GM12878 (cell line): ENCODE measurements around the gene SCN5A. TPM values are rescaled to one million over a fixed set of nuclear protein-coding genes. Genes with fewer than 3 reads are reported as not detected.

Experiments used
- ATAC-seq: fragments of 200-7000 bp; cut with Tn5 transposase; 3 replicates; pipeline ENCODE4 v1.9.1; 2020; ENCODE audit warnings: mild to moderate bottlenecking, moderate library complexity
- BruUV-seq: library from RNA; stranded (reverse); fragments of 400-500 nt; replicated peaks from 2 replicates; lab custom pipeline; 2021; lab: Mats Ljungman, UMichigan
- CTCF ChIA-PET: fragments of 300-600 bp; sonication (Branson Sonifier 250); formaldehyde crosslinking; extraction: SDS; loops from one replicate; lab custom pipeline; 2021; ENCODE audit warnings: inconsistent platforms; lab: Yijun Ruan, JAX
- POLR2A ChIA-PET: fragments of 350-600 bp; formaldehyde crosslinking; extraction: SDS; loops from one replicate; lab custom pipeline; 2021; ENCODE audit warnings: inconsistent platforms; lab: Charles Lee
- RAD21 ChIA-PET: fragments of 300-600 bp; sonication (Branson Sonifier 250); formaldehyde crosslinking; loops from one replicate; lab custom pipeline; 2023; ENCODE audit warnings: antibody characterized with exemption; ENCODE audit not compliant: unreplicated experiment; lab: Charles Lee
- SMC1A ChIA-PET: fragments of 300-600 bp; sonication (Branson Sonifier 250); formaldehyde crosslinking; loops from one replicate; lab custom pipeline; 2023; ENCODE audit not compliant: unreplicated experiment, uncharacterized antibody; lab: Charles Lee
- DNase-seq: peaks from one replicate; pipeline ENCODE4 v3.0.0-alpha.2; 2011; ENCODE audit warnings: low read depth, low spot score
- FAIRE-seq: peaks from 3 replicates; lab custom pipeline; 2011; peaks lifted over from hg19 to GRCh38; lab: Jason Lieb, UNC
- H2AFZ ChIP-seq: 2 replicates; pipeline ENCODE4 v1.6.0; 2011; ENCODE audit warnings: low read depth, low read length, control low read depth; ENCODE audit not compliant: control insufficient read depth
- H3K27ac ChIP-seq: 2 replicates; pipeline ENCODE4 v1.5.1; 2011; ENCODE audit warnings: control low read depth; ENCODE audit not compliant: control insufficient read depth, insufficient read depth
- H3K27me3 ChIP-seq, 2 experiments: replicated peaks in 1 of 2; 2 replicates each; pipeline versions ENCODE4 v1.6.0 to v1.6.1; 2011; ENCODE audit warnings: low read length in 1 of 2; ENCODE audit not compliant: control insufficient read depth in 2 of 2, insufficient read depth in 2 of 2
- H3K36me3 ChIP-seq, 2 experiments: 2 replicates each; pipeline ENCODE4 v1.5.1; 2011; ENCODE audit warnings: low read length in 1 of 2; ENCODE audit not compliant: control insufficient read depth in 2 of 2, insufficient read depth in 2 of 2
- H3K4me1 ChIP-seq: 2 replicates; pipeline ENCODE4 v1.6.1; 2011; ENCODE audit warnings: mild to moderate bottlenecking, low read length, moderate library complexity, mixed read lengths; ENCODE audit not compliant: control insufficient read depth, insufficient read depth
- H3K4me2 ChIP-seq: 2 replicates; pipeline ENCODE4 v1.6.0; 2011; ENCODE audit warnings: control low read depth; ENCODE audit not compliant: control insufficient read depth, insufficient read depth
- H3K4me3 ChIP-seq: fragments of 200-600 bp; sonication (generic); 2 replicates; pipeline ENCODE4 v1.5.1; 2016
- H3K79me2 ChIP-seq: 2 replicates; pipeline ENCODE4 v1.6.0; 2011; ENCODE audit warnings: low read length; ENCODE audit not compliant: control insufficient read depth, insufficient read depth
- H3K9ac ChIP-seq: 2 replicates; pipeline ENCODE4 v1.8.0; 2011; ENCODE audit warnings: low read length, control low read depth, mixed read lengths; ENCODE audit not compliant: control insufficient read depth, insufficient read depth
- H3K9me3 ChIP-seq: replicated peaks from 3 replicates; pipeline ENCODE4 v1.5.1; 2011; ENCODE audit warnings: mild to moderate bottlenecking, low read length; ENCODE audit not compliant: control insufficient read depth, insufficient read depth
- H4K20me1 ChIP-seq: 2 replicates; pipeline ENCODE4 v1.6.0; 2011; ENCODE audit not compliant: control insufficient read depth, insufficient read depth
- CTCF ChIP-seq, 3 experiments: IDR thresholded peaks in 2 of 3; conservative IDR thresholded peaks in 1 of 3; 2 replicates each; pipeline ENCODE4 v1.5.1; 2011; ENCODE audit warnings: low read depth in 3 of 3, low read length in 3 of 3, mild to moderate bottlenecking in 3 of 3, control low read depth in 2 of 3, moderate library complexity in 2 of 3, inconsistent platforms in 1 of 3, mixed read lengths in 1 of 3; ENCODE audit not compliant: control insufficient read depth in 2 of 3, insufficient read depth in 1 of 3; ENCODE audit errors: extremely low read depth in 1 of 3
- EGR1 ChIP-seq, 2 experiments: IDR thresholded peaks; 1 replicate in 1 of 2; 2 replicates in 1 of 2; pipeline ENCODE4 v1.6.1; 2011 to 2012; ENCODE audit warnings: low read depth in 2 of 2, low read length in 2 of 2, borderline replicate concordance in 1 of 2, mild to moderate bottlenecking in 1 of 2, moderate library complexity in 1 of 2
- NR2C1 ChIP-seq: fragments of 450-650 bp; IDR thresholded peaks from 2 replicates; pipeline ENCODE4 v1.6.1; 2017; ENCODE audit warnings: antibody characterized with exemption, mild to moderate bottlenecking, moderate library complexity
- RAD21 ChIP-seq: IDR thresholded peaks from 2 replicates; pipeline ENCODE4 v1.6.1; 2011; ENCODE audit warnings: mild to moderate bottlenecking, low read depth, low read length, moderate library complexity; ENCODE audit not compliant: insufficient read depth
- SMC3 ChIP-seq: IDR thresholded peaks from 2 replicates; pipeline ENCODE4 v1.6.1; 2011; ENCODE audit warnings: low read length, improper control_type of control experiment, borderline replicate concordance
- ZBED1 ChIP-seq: IDR thresholded peaks from 2 replicates; pipeline ENCODE4 v1.6.1; 2016; ENCODE audit warnings: borderline replicate concordance
- WGBS: methylation state at CpG from one replicate; pipeline ENCODE4 v1.1.6; 2016; ENCODE audit warnings: low lambda C conversion rate; ENCODE audit not compliant: insufficient replicate concordance, insufficient coverage; ENCODE audit errors: missing lambda C conversion rate; 5-methylcytosine and 5-hydroxymethylcytosine counted together
- in situ Hi-C: fragments of 300-500 bp; cut with MboI; formaldehyde crosslinking; loops from 9 replicates; pipeline ENCODE4 v1.14.3; 2018; ENCODE audit warnings: mixed read lengths
- intact Hi-C: fragments of 100-400 bp; cut with micrococcal nuclease; formaldehyde crosslinking; loops from one replicate; pipeline ENCODE4 v1.14.2; 2022; ENCODE audit not compliant: unreplicated experiment
- polyA plus RNA-seq, 11 experiments: library from polyadenylated mRNA; depleted of rRNA in 4 of 11; unstranded in 6 of 11; stranded (reverse) in 5 of 11; fragments of >200 nt; fragmentation: Nextera tagmentation in 4 of 11; fragmentation: Illumina TruSeq in 1 of 11; extraction: Ambion mirVana in 4 of 11; extraction: Trizol in 1 of 11; gene quantifications; 1 replicate in 1 of 11; 2 replicates in 10 of 11; pipeline versions ENCODE4 v1.2.1 to v1.2.3, GENCODE V29; 2011 to 2016; ENCODE audit warnings: inconsistent platforms in 2 of 11, missing spikeins in 2 of 11, low read depth in 1 of 11
- total RNA-seq, 4 experiments: library from RNA; depleted of rRNA in 3 of 4; stranded (reverse); fragments of >200 nt in 3 of 4; fragmentation: Illumina TruSeq in 1 of 4; extraction: Trizol in 1 of 4; gene quantifications; 2 replicates each; pipeline versions ENCODE4 v1.2.1 to v1.2.3, GENCODE V29; 2013 to 2021

SCN5A gene
- total and polyA plus RNA-seq, 10 of the 15 experiments (the other 5 are each of a cell fraction or from before 2014, with no cell fraction given), result not detected

GRCh38 chr3:38662544-38662943 lies 13.1 kb upstream of the SCN5A start:
- in situ Hi-C loops (no loop called here), intact Hi-C loops (no loop called here)
- DNase-seq (no peak), ATAC-seq (peak; percentile 45), FAIRE-seq (no peak)
- SMC1A ChIA-PET, result interaction anchor here (0.6 to 1.8 kb wide), 3 partner anchors 16 to 141 kb away, joined by 3 to 7 read pairs (median 3); no protein-coding TSS in a partner anchor
- POLR2A ChIA-PET, result no interaction called here
- no peaks in the 10 kb centered on the region for H4K20me1 ChIP-seq
- H3K27me3 ChIP-seq, result no peaks in the 10 kb centered on the region
- H3K4me2 ChIP-seq, result no peak overlapping the region
- RAD21 ChIA-PET, result interaction anchor here (0.9 kb wide), 1 partner anchor 141 kb away, joined by 5 read pairs; no protein-coding TSS in a partner anchor
- H3K79me2 ChIP-seq, result no peaks in the 10 kb centered on the region
- CTCF ChIA-PET, result interaction anchor here (0.6 to 9.7 kb wide), 8 partner anchors 11 to 338 kb away, joined by 3 to 66 read pairs (median 3); partner anchors contain the start of gene EXOG
- no peak overlapping the region for H2AFZ ChIP-seq
- peaks cover 1% of the 10 kb centered on the region; the same call in 2 of the 3 replicates for H3K9me3 ChIP-seq
- H3K9ac ChIP-seq, result no peak overlapping the region
- no peak overlapping the region for H3K4me3 ChIP-seq
- BruUV-seq, result no TSS peak
- no peaks in the 10 kb centered on the region for H3K4me1 ChIP-seq
- TF ChIP-seq ZBED1, result no peak
- peak; percentile 23 to 40 (median 28); a peak in 4 of 6 replicates for TF ChIP-seq CTCF (IDR thresholded peaks at IDR 0.05 in 2 of 3, conservative IDR thresholded peaks at IDR 0.05 in 1 of 3; ENCODE audit: control insufficient read depth in 2 of 3, extremely low read depth in 1 of 3, insufficient read depth in 1 of 3, low read depth in 3 of 3, low read length in 3 of 3)
- no peak for TF ChIP-seq EGR1 (IDR thresholded peaks at IDR 0.05; ENCODE audit: borderline replicate concordance in 1 of 2, low read depth in 2 of 2, low read length in 2 of 2)
- TF ChIP-seq SMC3, result peak; percentile 11; the same call in 1 of the 2 replicates
- 0 out of 2 replicates have a peak, but pooled peaks have one; percentile 24 for TF ChIP-seq RAD21
- no peak for TF ChIP-seq NR2C1
- no peaks in the 10 kb centered on the region for H3K36me3 ChIP-seq
- WGBS, result 9% methylated on average over 4 of the region's 4 CpGs
- H3K27ac ChIP-seq, result no peak overlapping the region
